ENCODE results near the gene INPP5E. TPM values are rescaled to one million over a fixed set of nuclear protein-coding genes. Genes with fewer than 3 reads are reported as not detected.

The INPP5E gene
- total and polyA plus RNA-seq, 3 donors from 2014 or later, result 22.1 to 38.0 (median 32.2) TPM

- Histone ChIP-seq H3K9me3 (no peaks in the 10 kb centered on the region), H3K4me3 (no peak overlapping the region), H3K4me1 (peaks cover 18% of the 10 kb centered on the region), H3K27ac (no peak overlapping the region), H3K27me3 (no peaks in the 10 kb centered on the region), H3K36me3 (ENCODE audit: low read depth, missing control alignments) (no peaks in the 10 kb centered on the region)
- WGBS, 2 donors, result 79 to 91% methylated on average over 9 to 16 of the region's 17 CpGs
- no peak for DNase-seq
- intact Hi-C loops (cut with DNase I; ENCODE audit: low total_unique reads), result no loop called here
- TF ChIP-seq CTCF (IDR thresholded peaks at IDR 0.05) (no peak), POLR2A (IDR thresholded peaks at IDR 0.05) (no peak)
Measured at GRCh38 chr9:136434580-136435169, 5.0 kb downstream of the INPP5E start.

- Histone ChIP-seq H3K4me3 (no peak overlapping the region), H3K9me3 (no peaks in the 10 kb centered on the region), H3K27me3 (no peaks in the 10 kb centered on the region), H3K27ac (no peak overlapping the region), H3K4me1 (peaks cover 18% of the 10 kb centered on the region), H3K36me3 (ENCODE audit: low read depth, missing control alignments) (no peaks in the 10 kb centered on the region)
- TF ChIP-seq POLR2A (IDR thresholded peaks at IDR 0.05), result no peak
- TF ChIP-seq CTCF (IDR thresholded peaks at IDR 0.05), result no peak
- no peak for DNase-seq
- intact Hi-C loops (cut with DNase I; ENCODE audit: low total_unique reads), result no loop called here
- WGBS, 2 donors, result 82 to 91% methylated on average over 12 to 37 of the region's 37 CpGs
Measured at GRCh38 chr9:136433849-136434579, 5.6 kb downstream of the INPP5E start.

GRCh38 chr9:136433043-136433715, 6.5 kb downstream of the INPP5E start:
- H3K9me3 ChIP-seq, result no peaks in the 10 kb centered on the region
- TF ChIP-seq CTCF (IDR thresholded peaks at IDR 0.05) (no peak), POLR2A (IDR thresholded peaks at IDR 0.05) (no peak)
- no peak overlapping the region for H3K27ac ChIP-seq
- H3K4me3 ChIP-seq, result no peak overlapping the region
- no peaks in the 10 kb centered on the region for H3K36me3 ChIP-seq (ENCODE audit: low read depth, missing control alignments)
- H3K27me3 ChIP-seq, result no peaks in the 10 kb centered on the region
- WGBS, 2 donors, result 91 to 92% methylated on average over 20 to 36 of the region's 36 CpGs
- peaks cover 13% of the 10 kb centered on the region for H3K4me1 ChIP-seq
- no peak for DNase-seq
- intact Hi-C loops (cut with DNase I; ENCODE audit: low total_unique reads), result no loop called here

- H3K27me3 ChIP-seq, result no peaks in the 10 kb centered on the region
- H3K4me3 ChIP-seq, result no peak overlapping the region
- H3K27ac ChIP-seq, result no peak overlapping the region
- peaks cover 7% of the 10 kb centered on the region for H3K4me1 ChIP-seq
- WGBS, 2 donors, result 91 to 92% methylated on average over 13 to 26 of the region's 26 CpGs
- TF ChIP-seq POLR2A (IDR thresholded peaks at IDR 0.05) (no peak), CTCF (IDR thresholded peaks at IDR 0.05) (no peak)
- intact Hi-C loops (cut with DNase I; ENCODE audit: low total_unique reads), result no loop called here
- H3K9me3 ChIP-seq, result no peaks in the 10 kb centered on the region
- no peaks in the 10 kb centered on the region for H3K36me3 ChIP-seq (ENCODE audit: low read depth, missing control alignments)
- no peak for DNase-seq
Measured at GRCh38 chr9:136432591-136432990, 7.1 kb downstream of the INPP5E start.
